Neuronal stem cell (in vitro differentiated cells): ENCODE measurements around the gene SLC45A3.
A peak's percentile ranks its signal among the peaks of the same experiment; 100 is the strongest.

ENCODE experiments used
- DNase-seq: peaks from one replicate; pipeline ENCODE4 v3.0.0-alpha.2; 2013; ENCODE audit warnings: low spot score
- H2AFZ ChIP-seq: one replicate; pipeline ENCODE4 v1.6.1; 2013; ENCODE audit warnings: mild to moderate bottlenecking, low read length, inconsistent platforms
- H2AK5ac ChIP-seq: 2 replicates; pipeline ENCODE4 v1.6.1; 2013; ENCODE audit warnings: low read depth, mild to moderate bottlenecking, inconsistent platforms, low read length, moderate library complexity, mixed read lengths
- H2BK120ac ChIP-seq: 2 replicates; pipeline ENCODE4 v1.6.1; 2013; ENCODE audit warnings: low read depth, mild to moderate bottlenecking, inconsistent platforms, low read length, moderate library complexity, mixed read lengths
- H2BK12ac ChIP-seq: one replicate; pipeline ENCODE4 v1.6.1; 2013; ENCODE audit warnings: low read length, inconsistent platforms
- H2BK15ac ChIP-seq: 2 replicates; pipeline ENCODE4 v1.6.1; 2013; ENCODE audit warnings: mild to moderate bottlenecking, low read length, inconsistent platforms, mixed read lengths
- H2BK5ac ChIP-seq: one replicate; pipeline ENCODE4 v1.6.1; 2013; ENCODE audit warnings: inconsistent platforms, mild to moderate bottlenecking, low read length, moderate library complexity
- H3K14ac ChIP-seq: one replicate; pipeline ENCODE4 v1.6.1; 2013; ENCODE audit warnings: low read length, inconsistent platforms
- H3K18ac ChIP-seq: 2 replicates; pipeline ENCODE4 v1.6.1; 2013; ENCODE audit warnings: low read length, inconsistent platforms
- H3K23ac ChIP-seq: 2 replicates; pipeline ENCODE4 v1.6.1; 2013; ENCODE audit warnings: low read depth, mild to moderate bottlenecking, mixed read lengths, low read length, inconsistent platforms; ENCODE audit not compliant: poor library complexity
- H3K27ac ChIP-seq: replicated peaks from 3 replicates; pipeline ENCODE4 v1.5.1; 2013; ENCODE audit warnings: low read length, inconsistent platforms
- H3K27me3 ChIP-seq, 3 experiments: 2 replicates each; pipeline ENCODE4 v1.6.1; 2013; ENCODE audit warnings: low read length in 3 of 3, mild to moderate bottlenecking in 2 of 3, inconsistent platforms in 1 of 3, low read depth in 1 of 3, mixed read lengths in 1 of 3, moderate library complexity in 1 of 3; ENCODE audit not compliant: control insufficient read depth in 3 of 3, insufficient read depth in 3 of 3
- H3K36me3 ChIP-seq, 2 donors: replicated peaks in 1 of 2; 2 replicates each; pipeline ENCODE4 v1.6.1; 2013; ENCODE audit warnings: low read length in 2 of 2; ENCODE audit not compliant: control insufficient read depth in 2 of 2, insufficient read depth in 2 of 2
- H3K4ac ChIP-seq: 2 replicates; pipeline ENCODE4 v1.6.1; 2013; ENCODE audit warnings: inconsistent platforms, mild to moderate bottlenecking, low read length, moderate library complexity
- H3K4me1 ChIP-seq, 2 donors: 1 replicate in 1 of 2; 2 replicates in 1 of 2; pipeline ENCODE4 v1.6.1; 2013; ENCODE audit warnings: low read length in 2 of 2, low read depth in 1 of 2; ENCODE audit not compliant: control insufficient read depth in 2 of 2, insufficient read depth in 1 of 2
- H3K4me2 ChIP-seq: one replicate; pipeline ENCODE4 v1.6.1; 2013; ENCODE audit warnings: mild to moderate bottlenecking, low read length, inconsistent platforms; ENCODE audit not compliant: insufficient read depth, poor library complexity, severe bottlenecking
- H3K4me3 ChIP-seq, 2 donors: 2 replicates each; pipeline ENCODE4 v1.5.1; 2013; ENCODE audit warnings: low read length in 2 of 2, mild to moderate bottlenecking in 2 of 2, inconsistent platforms in 1 of 2, moderate library complexity in 1 of 2
- H3K79me1 ChIP-seq: one replicate; pipeline ENCODE4 v1.6.1; 2013; ENCODE audit warnings: low read depth, mild to moderate bottlenecking, inconsistent platforms, low read length, moderate library complexity
- H3K9ac ChIP-seq: one replicate; pipeline ENCODE4 v1.6.1; 2013; ENCODE audit warnings: mild to moderate bottlenecking, low read depth, low read length, inconsistent platforms; ENCODE audit not compliant: poor library complexity
- H3K9me3 ChIP-seq, 2 donors: replicated peaks in 1 of 2; 2 replicates each; pipeline versions ENCODE3 to v1.6.1; 2013; ENCODE audit warnings: low read length in 2 of 2, mild to moderate bottlenecking in 2 of 2, inconsistent platforms in 1 of 2, low read depth in 1 of 2, mixed read lengths in 1 of 2, moderate library complexity in 1 of 2; ENCODE audit not compliant: control insufficient read depth in 2 of 2, insufficient read depth in 1 of 2
- H4K8ac ChIP-seq: one replicate; pipeline ENCODE4 v1.6.1; 2013; ENCODE audit warnings: low read depth, mild to moderate bottlenecking, inconsistent platforms, low read length, moderate library complexity
- H4K91ac ChIP-seq: one replicate; pipeline ENCODE4 v1.6.1; 2013; ENCODE audit warnings: low read length, low read depth, mild to moderate bottlenecking, inconsistent platforms; ENCODE audit not compliant: poor library complexity
- WGBS, 2 donors: extraction: QIAGEN DNeasy Blood & Tissue Kit; methylation state at CpG; one replicate each; pipeline ENCODE4 v1.1.7; 2013; ENCODE audit warnings: missing lambda C conversion rate in 2 of 2, mixed read lengths in 1 of 2; ENCODE audit not compliant: insufficient read length in 2 of 2, insufficient replicate concordance in 1 of 2; ENCODE audit errors: extremely low coverage in 2 of 2; 5-methylcytosine and 5-hydroxymethylcytosine counted together

The SLC45A3 gene

GRCh38 chr1:205660361-205660760, 19.9 kb downstream of the SLC45A3 start:
- Histone ChIP-seq H3K79me1 (no peaks in the 10 kb centered on the region), H3K4ac (no peak overlapping the region), H2BK120ac (no peak overlapping the region), H3K4me1 (peaks cover 9 to 12% of the 10 kb centered on the region in 2 donors), H3K4me3 (no peak overlapping the region), H4K91ac (no peak overlapping the region), H2BK12ac (no peak overlapping the region), H2BK15ac (no peak overlapping the region), H2AK5ac (peak overlapping the region; percentile 53), H3K9ac (peak overlapping the region; percentile 6), H3K18ac (no peak overlapping the region), H3K14ac (peak overlapping the region; percentile 47), H2AFZ (no peak overlapping the region), H2BK5ac (peak overlapping the region; percentile 55), H4K8ac (peak overlapping the region; percentile 56), H3K9me3 (no peaks in the 10 kb centered on the region), H3K36me3 (no peaks in the 10 kb centered on the region), H3K27me3 (peaks cover 0 to 1% (median 0%) of the 10 kb centered on the region in 3 experiments), H3K4me2 (no peak overlapping the region), H3K23ac (peak overlapping the region; percentile 2), H3K27ac (no peak overlapping the region)
- no peak for DNase-seq
- WGBS, 2 donors: no CpG with 5 or more reads among the region's 8 CpGs

GRCh38 chr1:205658943-205659581, 21.2 kb downstream of the SLC45A3 start:
- no peaks in the 10 kb centered on the region for H3K79me1 ChIP-seq
- WGBS, 2 donors: no CpG with 5 or more reads among the region's 20 CpGs
- H3K18ac ChIP-seq: peak overlapping the region; percentile 44
- peaks cover 0 to 1% (median 0%) of the 10 kb centered on the region in 3 experiments for H3K27me3 ChIP-seq
- H3K4me3 ChIP-seq: peak overlapping the region in 1 of 2 donors; percentile 54
- H3K14ac ChIP-seq: no peak overlapping the region
- no peak overlapping the region for H4K8ac ChIP-seq
- H3K27ac ChIP-seq: no peak overlapping the region
- H2AFZ ChIP-seq: peak overlapping the region; percentile 27
- no peak overlapping the region for H2BK120ac ChIP-seq
- H3K4me1 ChIP-seq: peaks cover 9 to 11% of the 10 kb centered on the region in 2 donors
- H2AK5ac ChIP-seq: peak overlapping the region; percentile 57
- H4K91ac ChIP-seq: peak overlapping the region; percentile 92
- H2BK12ac ChIP-seq: peak overlapping the region; percentile 59
- peak overlapping the region; percentile 69 for H3K23ac ChIP-seq
- H2BK15ac ChIP-seq: peak overlapping the region; percentile 5
- H3K9ac ChIP-seq: no peak overlapping the region
- no peak overlapping the region for H3K4me2 ChIP-seq
- no peak overlapping the region for H2BK5ac ChIP-seq
- DNase-seq: peak; percentile 53
- H3K4ac ChIP-seq: no peak overlapping the region
- H3K36me3 ChIP-seq: no peaks in the 10 kb centered on the region
- H3K9me3 ChIP-seq: no peaks in the 10 kb centered on the region

- no CpG with 5 or more reads among the region's 2 CpGs for WGBS, 2 donors
- no peaks in the 10 kb centered on the region for H3K27me3 ChIP-seq
- H3K23ac ChIP-seq: no peak overlapping the region
- no peaks in the 10 kb centered on the region for H3K36me3 ChIP-seq
- no peak overlapping the region for H3K4me3 ChIP-seq
- no peak overlapping the region for H2BK5ac ChIP-seq
- no peak overlapping the region for H4K91ac ChIP-seq
- H3K4me2 ChIP-seq: no peak overlapping the region
- H2AFZ ChIP-seq: no peak overlapping the region
- no peak overlapping the region for H3K9ac ChIP-seq
- H3K9me3 ChIP-seq: no peaks in the 10 kb centered on the region
- no peak overlapping the region for H2BK12ac ChIP-seq
- H3K4me1 ChIP-seq: peaks cover 0 to 2% of the 10 kb centered on the region in 2 donors
- no peak overlapping the region for H3K4ac ChIP-seq
- H3K14ac ChIP-seq: no peak overlapping the region
- H2BK15ac ChIP-seq: no peak overlapping the region
- no peak overlapping the region for H3K27ac ChIP-seq
- no peak overlapping the region for H3K18ac ChIP-seq
- H4K8ac ChIP-seq: no peak overlapping the region
- H3K79me1 ChIP-seq: no peaks in the 10 kb centered on the region
- no peak overlapping the region for H2BK120ac ChIP-seq
- H2AK5ac ChIP-seq: no peak overlapping the region
- DNase-seq: no peak
Measured at GRCh38 chr1:205656236-205656635, 24.1 kb downstream of the SLC45A3 start.

GRCh38 chr1:205652984-205653383, 27.3 kb downstream of the SLC45A3 start:
- no peak overlapping the region for H3K4me3 ChIP-seq
- H2AK5ac ChIP-seq: no peak overlapping the region
- no peak overlapping the region for H3K14ac ChIP-seq
- WGBS, 2 donors: no CpG with 5 or more reads among the region's 11 CpGs
- H2BK120ac ChIP-seq: no peak overlapping the region
- H4K8ac ChIP-seq: no peak overlapping the region
- H2BK5ac ChIP-seq: no peak overlapping the region
- no peak for DNase-seq
- no peak overlapping the region for H2AFZ ChIP-seq
- no peak overlapping the region for H3K4me2 ChIP-seq
- H3K18ac ChIP-seq: no peak overlapping the region
- H3K23ac ChIP-seq: no peak overlapping the region
- no peaks in the 10 kb centered on the region for H3K9me3 ChIP-seq
- no peak overlapping the region for H2BK12ac ChIP-seq
- no peaks in the 10 kb centered on the region for H3K36me3 ChIP-seq
- no peak overlapping the region for H2BK15ac ChIP-seq
- H3K79me1 ChIP-seq: no peaks in the 10 kb centered on the region
- H3K27ac ChIP-seq: no peak overlapping the region
- no peak overlapping the region for H4K91ac ChIP-seq
- H3K9ac ChIP-seq: no peak overlapping the region
- H3K27me3 ChIP-seq: no peaks in the 10 kb centered on the region
- no peak overlapping the region for H3K4ac ChIP-seq
- peaks cover 0 to 7% of the 10 kb centered on the region in 2 donors for H3K4me1 ChIP-seq
